ENCODE measurements around the gene PPFIBP2. TPM values are rescaled to one million over a fixed set of nuclear protein-coding genes. Genes with fewer than 3 reads are reported as not detected.

The PPFIBP2 gene
- total RNA-seq, 1 donor from 2014 or later: 1.8 TPM

DNA sequence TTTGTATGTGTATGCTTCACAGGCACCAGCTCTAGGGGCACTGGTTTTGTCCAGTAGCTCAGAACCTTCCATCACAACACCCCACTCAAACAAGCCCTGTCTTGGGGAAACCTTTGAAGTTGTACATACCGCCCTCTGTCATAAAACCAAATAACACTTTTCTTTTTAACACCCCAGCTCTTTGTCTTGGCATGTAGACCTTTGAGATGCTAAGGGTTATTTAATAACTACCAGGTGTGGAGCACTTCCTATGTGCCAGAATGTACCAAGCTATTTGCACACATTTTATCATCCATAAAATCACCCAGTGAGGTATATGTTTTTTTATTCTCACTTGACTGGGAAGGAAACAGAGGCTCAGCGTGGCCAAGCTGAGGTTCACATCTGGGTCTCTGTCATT is 108.9 kb downstream of the PPFIBP2 start:
- no peaks in the 10 kb centered on the region for H3K9me3 Mint-ChIP-seq (ENCODE audit: unreplicated experiment)
- no peak for FAIRE-seq
- no peak for TF ChIP-seq EZH2 (IDR thresholded peaks at IDR 0.05; ENCODE audit: insufficient read depth, low read length)
- TF ChIP-seq, protein P1, sequence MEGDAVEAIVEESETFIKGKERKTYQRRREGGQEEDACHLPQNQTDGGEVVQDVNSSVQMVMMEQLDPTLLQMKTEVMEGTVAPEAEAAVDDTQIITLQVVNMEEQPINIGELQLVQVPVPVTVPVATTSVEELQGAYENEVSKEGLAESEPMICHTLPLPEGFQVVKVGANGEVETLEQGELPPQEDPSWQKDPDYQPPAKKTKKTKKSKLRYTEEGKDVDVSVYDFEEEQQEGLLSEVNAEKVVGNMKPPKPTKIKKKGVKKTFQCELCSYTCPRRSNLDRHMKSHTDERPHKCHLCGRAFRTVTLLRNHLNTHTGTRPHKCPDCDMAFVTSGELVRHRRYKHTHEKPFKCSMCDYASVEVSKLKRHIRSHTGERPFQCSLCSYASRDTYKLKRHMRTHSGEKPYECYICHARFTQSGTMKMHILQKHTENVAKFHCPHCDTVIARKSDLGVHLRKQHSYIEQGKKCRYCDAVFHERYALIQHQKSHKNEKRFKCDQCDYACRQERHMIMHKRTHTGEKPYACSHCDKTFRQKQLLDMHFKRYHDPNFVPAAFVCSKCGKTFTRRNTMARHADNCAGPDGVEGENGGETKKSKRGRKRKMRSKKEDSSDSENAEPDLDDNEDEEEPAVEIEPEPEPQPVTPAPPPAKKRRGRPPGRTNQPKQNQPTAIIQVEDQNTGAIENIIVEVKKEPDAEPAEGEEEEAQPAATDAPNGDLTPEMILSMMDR (IDR thresholded peaks at IDR 0.05; ENCODE audit: insufficient read depth, low read depth, low read length): no peak

GRCh38 chr11:7628660-7629059 is 114.9 kb downstream of the PPFIBP2 start:
- Histone ChIP-seq H3K9ac (ENCODE audit: low read length) (no peak overlapping the region), H3K9me3 (ENCODE audit: insufficient read depth, low read depth, low read length) (no peaks in the 10 kb centered on the region), H3K4me1 (ENCODE audit: insufficient read depth, low read length) (no peaks in the 10 kb centered on the region), H3K27ac (ENCODE audit: low read depth, low read length) (no peak overlapping the region), H4K20me1 (ENCODE audit: insufficient read depth, low read length) (no peaks in the 10 kb centered on the region), H3K4me2 (ENCODE audit: low read length) (no peak overlapping the region), H3K36me3 (ENCODE audit: insufficient read depth, low read length) (no peaks in the 10 kb centered on the region), H3K4me3 (ENCODE audit: insufficient read depth, low read depth, low read length) (no peak overlapping the region), H3K79me2 (ENCODE audit: insufficient read depth, low read length) (no peaks in the 10 kb centered on the region), H3K27me3 (ENCODE audit: insufficient read depth, low read length) (peaks cover 2% of the 10 kb centered on the region), H2AFZ (ENCODE audit: low read depth, low read length) (no peak overlapping the region)
- no peaks in the 10 kb centered on the region for H3K9me3 Mint-ChIP-seq (ENCODE audit: unreplicated experiment)
- DNase-seq (ENCODE audit: low read depth): no peak
- TF ChIP-seq EZH2 (IDR thresholded peaks at IDR 0.05; ENCODE audit: insufficient read depth, low read length): no peak
- TF ChIP-seq, protein P1 (IDR thresholded peaks at IDR 0.05; ENCODE audit: insufficient read depth, low read depth, low read length): no peak
- no peak overlapping the region for H3K4me3 Mint-ChIP-seq (ENCODE audit: unreplicated experiment)
- H3K36me3 Mint-ChIP-seq (ENCODE audit: low read depth, unreplicated experiment): peaks cover 5% of the 10 kb centered on the region
- H3K27me3 Mint-ChIP-seq (ENCODE audit: low read depth, unreplicated experiment): peaks cover 29% of the 10 kb centered on the region
- FAIRE-seq: no peak
- H3K27ac Mint-ChIP-seq (ENCODE audit: unreplicated experiment): no peak overlapping the region
- H3K4me1 Mint-ChIP-seq (ENCODE audit: low read depth, unreplicated experiment): no peaks in the 10 kb centered on the region

More for the DNA sequence above, 108.9 kb downstream of the PPFIBP2 start:
- Histone ChIP-seq H3K9me3 (ENCODE audit: insufficient read depth, low read depth, low read length) (no peaks in the 10 kb centered on the region), H3K27me3 (ENCODE audit: insufficient read depth, low read length) (no peaks in the 10 kb centered on the region), H4K20me1 (ENCODE audit: insufficient read depth, low read length) (no peaks in the 10 kb centered on the region), H3K27ac (ENCODE audit: low read depth, low read length) (no peak overlapping the region), H3K9ac (ENCODE audit: low read length) (no peak overlapping the region), H3K4me1 (ENCODE audit: insufficient read depth, low read length) (no peaks in the 10 kb centered on the region), H3K79me2 (ENCODE audit: insufficient read depth, low read length) (no peaks in the 10 kb centered on the region), H3K4me2 (ENCODE audit: low read length) (no peak overlapping the region), H3K36me3 (ENCODE audit: insufficient read depth, low read length) (no peaks in the 10 kb centered on the region), H3K4me3 (ENCODE audit: insufficient read depth, low read depth, low read length) (no peak overlapping the region), H2AFZ (ENCODE audit: low read depth, low read length) (no peak overlapping the region)
- peaks cover 29% of the 10 kb centered on the region for H3K27me3 Mint-ChIP-seq (ENCODE audit: low read depth, unreplicated experiment)
- no peaks in the 10 kb centered on the region for H3K4me1 Mint-ChIP-seq (ENCODE audit: low read depth, unreplicated experiment)
- no peak overlapping the region for H3K27ac Mint-ChIP-seq (ENCODE audit: unreplicated experiment)
- no peak overlapping the region for H3K4me3 Mint-ChIP-seq (ENCODE audit: unreplicated experiment)
- DNase-seq (ENCODE audit: low read depth): no peak
- H3K36me3 Mint-ChIP-seq (ENCODE audit: low read depth, unreplicated experiment): no peaks in the 10 kb centered on the region

GRCh38 chr11:7630002-7630401 is 116.2 kb downstream of the PPFIBP2 start:
- no peaks in the 10 kb centered on the region for H4K20me1 ChIP-seq (ENCODE audit: insufficient read depth, low read length)
- Mint-ChIP-seq H3K4me3 (ENCODE audit: unreplicated experiment) (no peak overlapping the region), H3K9me3 (ENCODE audit: unreplicated experiment) (no peaks in the 10 kb centered on the region), H3K4me1 (ENCODE audit: low read depth, unreplicated experiment) (no peaks in the 10 kb centered on the region), H3K27me3 (ENCODE audit: low read depth, unreplicated experiment) (peaks cover 33% of the 10 kb centered on the region), H3K36me3 (ENCODE audit: low read depth, unreplicated experiment) (peaks cover 7% of the 10 kb centered on the region), H3K27ac (ENCODE audit: unreplicated experiment) (no peak overlapping the region)
- FAIRE-seq (no peak), DNase-seq (ENCODE audit: low read depth) (no peak)
- H2AFZ ChIP-seq (ENCODE audit: low read depth, low read length): no peak overlapping the region
- peaks cover 2% of the 10 kb centered on the region for H3K27me3 ChIP-seq (ENCODE audit: insufficient read depth, low read length)
- no peaks in the 10 kb centered on the region for H3K36me3 ChIP-seq (ENCODE audit: insufficient read depth, low read length)
- TF ChIP-seq, protein P1 (IDR thresholded peaks at IDR 0.05; ENCODE audit: insufficient read depth, low read depth, low read length): no peak
- no peak for TF ChIP-seq EZH2 (IDR thresholded peaks at IDR 0.05; ENCODE audit: insufficient read depth, low read length)
- no peaks in the 10 kb centered on the region for H3K79me2 ChIP-seq (ENCODE audit: insufficient read depth, low read length)
- no peak overlapping the region for H3K4me2 ChIP-seq (ENCODE audit: low read length)
- no peak overlapping the region for H3K27ac ChIP-seq (ENCODE audit: low read depth, low read length)
- no peak overlapping the region for H3K4me3 ChIP-seq (ENCODE audit: insufficient read depth, low read depth, low read length)
- H3K4me1 ChIP-seq (ENCODE audit: insufficient read depth, low read length): no peaks in the 10 kb centered on the region
- H3K9ac ChIP-seq (ENCODE audit: low read length): no peak overlapping the region
- no peaks in the 10 kb centered on the region for H3K9me3 ChIP-seq (ENCODE audit: insufficient read depth, low read depth, low read length)
